Gastrocnemius medialis (tissue), 4 donors: ENCODE data around the gene THBS1.

ENCODE experiments used
- CTCF ChIP-seq, 5 experiments: fragments of 450-650 bp in 3 of 5; fragments of 200-600 bp in 2 of 5; sonication (generic) in 2 of 5; IDR thresholded peaks in 4 of 5; conservative IDR thresholded peaks in 1 of 5; 1 replicate in 4 of 5; 2 replicates in 1 of 5; pipeline ENCODE4 v1.5.1; 2016 to 2019; ENCODE audit warnings: antibody characterized with exemption in 5 of 5, mild to moderate bottlenecking in 3 of 5, moderate library complexity in 3 of 5
- POLR2A ChIP-seq, 2 donors: fragments of 450-650 bp; IDR thresholded peaks; one replicate each; pipeline ENCODE4 v1.6.1; 2017; ENCODE audit warnings: antibody characterized with exemption in 2 of 2, mild to moderate bottlenecking in 2 of 2, moderate library complexity in 2 of 2

GRCh38 chr15:39587096-39587721, 6.3 kb downstream of the THBS1 start:
- TF ChIP-seq CTCF (IDR thresholded peaks at IDR 0.05 in 4 of 5, conservative IDR thresholded peaks at IDR 0.05 in 1 of 5) (no peak), POLR2A (IDR thresholded peaks at IDR 0.05) (no peak)
